CD4-positive, alpha-beta T cell treated with Interleukin-21 for 1 hour (primary cell): ENCODE results near the gene MBD3L2.
"Not testable (repeated sequence)": the region's sequence is repeated elsewhere in the genome, so short reads cannot be mapped to it uniquely, and the experiment has no call there.

Source experiments
- DNase-seq: peaks from one replicate; pipeline ENCODE4 v3.0.0-alpha.2; 2020

Gene MBD3L2

DNA sequence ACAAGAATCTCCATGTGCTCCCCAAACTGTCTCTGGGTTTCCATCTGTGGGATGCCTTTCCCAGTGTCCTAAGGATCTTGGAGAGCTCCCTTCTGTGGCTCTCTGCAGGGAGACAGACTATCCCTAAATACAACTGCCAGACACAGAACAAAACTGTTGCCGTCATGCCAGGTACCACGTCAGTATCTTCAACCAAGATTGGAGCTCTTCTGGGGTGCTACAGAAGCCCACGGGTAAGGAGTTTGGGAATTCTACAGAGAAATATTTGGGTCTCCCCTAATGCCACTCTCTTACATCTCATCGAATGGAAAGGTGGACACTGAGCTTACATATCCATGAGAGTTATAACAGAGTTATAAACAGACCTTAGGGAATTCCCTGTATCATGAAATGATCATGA, 14.2 kb downstream of the MBD3L2 start:
- no peak for DNase-seq

DNA sequence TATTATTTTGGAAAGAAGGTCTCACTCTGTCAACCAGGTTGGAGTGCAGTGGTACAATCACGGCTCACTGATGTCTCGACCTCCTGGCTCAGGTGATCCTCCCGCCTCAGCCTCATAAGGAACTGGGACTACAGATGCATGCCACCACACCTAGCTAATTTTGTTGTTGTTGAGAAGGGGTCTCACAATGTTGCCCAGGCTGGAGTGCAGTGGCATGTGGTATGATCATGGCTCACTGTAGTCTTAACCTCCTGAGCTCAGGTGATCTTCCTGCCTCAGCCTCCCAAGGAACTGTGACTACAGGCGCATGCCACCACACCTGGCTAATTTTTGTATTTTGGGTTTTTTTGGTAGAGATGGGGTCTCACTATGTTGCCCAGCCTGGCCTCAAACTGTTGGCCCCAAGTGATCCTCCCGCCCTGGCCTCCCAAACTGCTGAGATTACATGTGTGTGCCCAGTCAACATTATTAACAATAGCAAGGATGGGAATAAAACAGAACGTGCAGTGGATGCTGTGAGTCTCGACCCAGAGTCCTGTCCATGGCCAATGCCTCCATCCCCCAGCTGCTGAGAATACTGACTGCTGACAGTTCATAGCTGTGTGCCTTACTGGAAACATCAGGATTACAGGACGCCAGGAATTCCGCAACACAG, 14.8 kb downstream of the MBD3L2 start:
- no peak for DNase-seq

DNA sequence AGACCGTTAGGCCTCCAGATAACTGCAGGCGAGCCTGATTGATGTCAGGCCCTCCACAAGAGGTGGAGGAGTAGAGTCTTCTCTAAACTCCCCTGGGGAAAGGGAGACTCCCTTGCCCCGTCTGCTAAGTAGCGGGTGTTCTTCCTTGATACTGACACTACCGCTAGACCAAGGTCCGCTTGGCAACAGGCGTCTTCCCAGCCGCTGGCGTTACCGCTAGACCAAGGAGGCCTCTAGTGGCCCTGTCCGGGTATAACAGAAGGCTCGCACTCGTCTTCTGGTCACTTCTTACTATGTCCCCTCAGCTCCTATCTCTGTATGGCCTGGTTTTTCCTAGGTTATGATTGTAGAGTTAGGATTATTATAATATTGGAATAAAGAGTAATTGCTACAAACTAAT, 18.0 kb downstream of the MBD3L2 start:
- DNase-seq: not testable (repeated sequence)

DNA sequence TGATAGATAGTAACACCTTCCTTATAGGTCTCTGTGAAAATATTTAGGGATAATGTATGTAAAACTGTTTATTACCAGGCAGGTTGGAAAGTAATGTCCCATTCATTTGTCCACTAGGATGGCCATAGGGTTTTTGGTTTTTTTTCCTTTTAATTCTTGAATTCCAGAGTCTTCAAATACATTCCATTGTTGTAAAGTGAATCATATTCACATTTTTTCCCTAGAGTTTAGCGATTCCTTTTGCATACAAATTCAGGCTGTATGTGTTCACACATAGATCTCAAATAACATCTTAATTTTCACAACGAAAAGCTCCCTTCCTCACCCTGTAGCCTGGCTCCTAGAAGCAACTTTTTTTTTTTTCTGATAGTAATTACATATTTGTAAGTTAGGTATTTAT, 18.6 kb downstream of the MBD3L2 start:
- DNase-seq: no peak

DNA sequence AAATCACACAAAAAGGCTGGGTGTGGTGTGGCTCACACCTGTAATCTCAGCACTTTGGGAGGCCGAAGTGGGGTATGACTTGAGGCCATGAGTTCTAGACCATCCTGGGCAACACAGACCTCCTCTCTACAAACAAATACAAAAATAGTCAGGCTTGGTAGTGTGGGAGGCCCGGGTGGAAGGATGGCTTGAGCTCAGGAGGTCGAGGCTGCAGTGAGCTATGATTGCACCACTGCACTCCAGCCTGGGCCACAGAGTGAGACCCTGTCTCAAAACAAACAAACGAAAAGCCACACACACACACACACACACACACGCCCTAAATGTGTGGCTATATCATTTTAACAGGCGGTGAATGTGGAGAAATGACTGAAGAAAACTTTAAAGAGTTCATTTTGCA, 19.5 kb downstream of the MBD3L2 start:
- no peak for DNase-seq

DNA sequence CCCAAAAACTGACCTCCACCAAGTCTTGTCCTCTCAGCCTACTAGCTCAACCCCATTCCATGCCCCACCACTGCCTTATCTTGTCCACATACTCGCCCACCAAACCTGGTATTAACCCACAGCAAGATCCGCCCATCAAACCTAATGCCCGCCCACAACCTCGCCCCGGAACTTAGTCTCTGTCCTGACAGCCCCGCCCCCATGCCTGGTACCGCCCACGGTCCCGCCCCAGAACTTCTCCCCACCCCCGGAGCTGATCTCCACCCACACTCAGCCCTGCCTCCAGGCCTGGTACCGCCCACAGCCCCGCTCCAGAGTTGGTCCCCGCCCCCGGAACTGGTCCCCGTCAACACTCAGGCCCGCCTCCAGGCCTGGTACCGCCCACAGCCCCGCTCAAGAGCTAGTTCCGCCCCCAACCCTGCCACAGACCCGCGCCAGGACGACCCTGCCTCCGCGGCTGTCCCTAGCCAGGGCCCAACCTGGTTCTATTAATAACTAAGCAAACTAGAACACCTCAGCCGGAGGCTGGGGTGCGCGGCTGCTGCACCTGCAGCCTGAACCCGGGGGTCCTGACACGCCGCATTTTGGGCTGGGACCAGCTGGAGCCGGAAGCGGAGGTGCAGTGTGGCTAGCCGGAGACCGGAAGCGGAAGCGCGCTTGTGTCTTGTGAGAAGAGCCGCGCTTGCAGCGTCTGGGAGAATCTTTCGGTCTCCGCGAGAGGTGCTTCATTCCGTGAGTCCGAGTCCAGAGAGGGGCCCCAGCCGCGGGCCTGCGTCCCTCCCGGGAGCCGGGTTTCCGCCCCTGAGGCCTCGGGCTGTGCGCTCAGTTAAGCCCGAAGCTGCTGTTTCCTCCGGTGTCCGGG, 20.2 kb downstream of the MBD3L2 start, which contains the start of gene ZNF557:
Gene ZNF557 (plus strand): TSS at position 662 of the 862 bp plus-strand sequence. CDS start 5,372 bp downstream, outside the sequence.
- DNase-seq: peak; percentile 99

DNA sequence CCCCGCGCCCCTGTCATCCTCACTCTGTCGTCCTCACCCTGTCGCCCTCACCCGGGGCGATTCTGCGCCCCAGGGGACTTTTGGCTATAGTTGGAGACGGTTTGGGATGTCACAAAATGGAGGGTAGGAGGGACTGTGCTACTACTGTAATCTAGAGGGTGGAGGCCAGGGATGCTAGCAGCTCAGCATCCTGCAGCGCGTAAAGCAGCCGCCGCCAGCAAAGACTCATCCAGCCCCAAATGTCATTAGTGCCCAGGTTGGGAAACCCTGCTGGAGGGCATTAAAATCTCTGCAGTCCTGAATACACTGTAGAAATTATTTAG, 20.7 kb downstream of the MBD3L2 start:
- DNase-seq: no peak

DNA sequence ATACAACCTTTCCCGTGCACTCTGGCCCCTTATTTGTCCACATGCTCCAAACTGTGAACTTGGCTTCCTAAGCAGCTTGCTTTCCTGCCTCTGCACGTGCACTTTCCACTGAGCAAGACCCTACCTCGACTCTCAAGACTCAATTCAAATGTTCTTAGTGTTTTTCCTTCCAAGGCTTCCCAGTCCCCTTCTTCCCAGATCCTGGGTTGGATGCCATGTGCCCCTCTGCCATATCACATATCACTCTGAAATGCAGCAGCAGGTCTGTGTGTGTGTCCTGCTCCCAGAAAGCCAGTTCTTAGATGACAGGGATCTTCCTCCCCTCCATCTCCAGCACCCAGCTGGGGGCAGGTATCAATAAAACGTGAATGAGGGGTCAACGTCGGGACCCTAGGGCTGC, 23.4 kb downstream of the MBD3L2 start:
- DNase-seq: no peak

DNA sequence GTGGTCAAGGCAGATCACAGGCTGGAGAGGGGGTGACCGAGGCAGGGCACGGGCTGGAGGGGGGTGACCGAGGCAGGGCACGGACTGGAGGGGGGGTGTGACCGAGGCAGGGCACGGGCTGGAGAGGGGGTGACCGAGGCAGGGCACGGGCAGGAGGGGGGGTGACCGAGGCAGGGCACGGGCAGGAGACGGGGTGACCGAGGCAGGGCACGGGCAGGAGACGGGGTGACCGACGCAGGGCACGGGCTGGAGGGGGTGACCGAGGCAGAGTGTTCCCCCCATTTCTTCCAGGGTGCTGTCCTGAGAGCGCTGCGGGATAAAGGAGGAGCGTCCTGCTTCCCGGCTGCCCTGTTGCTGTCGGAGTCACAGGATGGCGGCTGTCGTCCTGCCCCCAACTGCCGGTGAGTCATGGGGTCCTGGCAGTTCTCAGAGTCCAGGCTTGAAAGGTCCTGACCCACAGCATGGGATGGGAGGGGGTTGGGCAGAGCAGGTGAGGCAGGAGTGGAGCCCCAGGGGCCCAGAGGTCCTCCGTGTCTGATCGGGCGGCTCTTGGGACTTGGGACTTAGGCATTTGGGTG, 25.7 kb downstream of the MBD3L2 start:
- no peak for DNase-seq

DNA sequence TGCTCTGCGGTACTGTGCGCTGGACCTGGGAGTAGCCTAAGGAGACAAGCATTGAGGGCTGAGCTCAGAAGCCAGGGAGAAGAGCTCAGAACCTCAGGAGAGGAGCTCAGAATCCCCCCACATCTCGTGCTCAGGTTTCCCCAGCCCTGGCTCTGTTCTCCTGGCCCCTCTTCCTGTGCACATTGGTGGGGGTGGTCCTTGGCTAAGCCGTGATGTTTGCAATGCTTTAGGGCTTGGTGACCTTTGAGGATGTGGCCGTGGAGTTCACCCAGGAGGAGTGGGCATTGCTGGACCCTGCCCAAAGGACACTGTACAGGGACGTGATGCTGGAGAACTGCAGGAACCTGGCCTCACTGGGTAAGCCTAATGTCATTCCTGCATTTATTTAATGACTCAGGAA, 27.0 kb downstream of the MBD3L2 start:
- no peak for DNase-seq

DNA sequence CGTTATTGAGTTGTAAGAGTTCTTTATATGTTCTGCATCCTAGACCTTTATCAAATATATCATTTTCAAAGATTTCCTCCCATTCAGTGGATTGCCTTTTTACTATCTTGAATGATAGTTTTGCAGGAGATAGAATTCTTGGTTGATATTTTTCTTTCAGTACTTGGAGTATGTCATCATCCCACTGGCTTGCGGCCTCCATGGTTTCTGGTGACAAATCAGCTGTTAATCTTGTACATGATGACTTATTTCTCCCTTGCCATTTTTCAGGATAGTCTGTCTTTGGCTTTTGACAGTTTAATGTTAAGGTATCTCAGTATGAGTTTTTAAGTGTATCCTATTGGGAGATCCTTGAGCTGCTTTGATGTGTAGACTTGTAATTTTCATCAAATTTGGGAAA, 28.9 kb downstream of the MBD3L2 start:
- DNase-seq: peak; percentile 4

DNA sequence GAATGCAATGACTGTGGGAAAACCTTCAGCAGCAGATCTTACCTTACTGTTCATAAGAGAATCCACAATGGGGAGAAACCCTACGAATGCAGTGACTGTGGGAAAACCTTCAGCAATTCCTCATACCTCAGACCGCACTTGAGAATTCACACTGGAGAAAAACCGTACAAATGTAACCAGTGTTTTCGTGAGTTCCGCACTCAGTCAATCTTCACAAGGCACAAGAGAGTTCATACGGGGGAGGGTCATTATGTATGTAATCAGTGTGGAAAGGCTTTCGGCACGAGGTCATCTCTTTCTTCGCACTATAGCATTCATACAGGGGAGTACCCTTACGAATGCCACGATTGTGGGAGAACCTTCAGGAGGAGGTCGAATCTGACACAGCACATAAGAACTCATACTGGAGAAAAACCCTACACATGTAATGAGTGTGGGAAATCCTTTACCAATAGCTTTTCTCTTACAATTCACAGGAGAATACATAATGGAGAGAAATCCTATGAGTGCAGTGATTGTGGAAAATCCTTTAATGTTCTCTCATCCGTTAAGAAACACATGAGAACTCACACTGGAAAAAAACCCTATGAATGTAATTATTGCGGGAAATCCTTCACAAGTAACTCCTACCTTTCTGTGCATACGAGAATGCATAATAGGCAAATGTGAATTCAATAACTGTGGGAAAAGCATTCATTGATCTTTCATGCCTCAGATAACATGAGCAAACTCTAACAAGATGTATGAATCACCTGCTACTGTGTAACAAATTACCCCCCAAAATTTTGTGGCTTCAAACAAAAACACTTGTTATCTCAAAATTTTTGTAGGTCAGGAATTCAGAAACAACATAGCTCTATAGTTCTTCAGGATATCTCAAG, 34.2 kb downstream of the MBD3L2 start:
- DNase-seq: no peak

DNA sequence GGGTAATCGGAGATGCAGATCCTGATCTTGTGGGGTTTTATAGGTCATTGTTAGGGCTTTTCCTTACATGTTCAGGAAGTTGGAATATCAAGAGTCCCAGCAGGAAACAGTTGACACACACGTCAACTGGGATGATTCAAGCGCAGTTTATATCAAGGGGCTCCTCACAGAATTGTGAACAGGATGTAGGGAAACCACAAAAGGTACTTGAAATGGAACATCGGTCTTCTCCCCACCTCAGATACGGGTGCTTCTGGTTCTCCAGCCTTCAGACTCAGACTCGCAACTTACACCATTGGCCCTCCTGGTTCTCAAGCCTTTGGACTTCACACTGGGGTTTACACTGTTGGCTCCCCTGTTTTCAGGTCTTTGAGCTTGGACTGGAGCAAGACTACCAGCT, 39.9 kb downstream of the MBD3L2 start:
- no peak for DNase-seq

DNA sequence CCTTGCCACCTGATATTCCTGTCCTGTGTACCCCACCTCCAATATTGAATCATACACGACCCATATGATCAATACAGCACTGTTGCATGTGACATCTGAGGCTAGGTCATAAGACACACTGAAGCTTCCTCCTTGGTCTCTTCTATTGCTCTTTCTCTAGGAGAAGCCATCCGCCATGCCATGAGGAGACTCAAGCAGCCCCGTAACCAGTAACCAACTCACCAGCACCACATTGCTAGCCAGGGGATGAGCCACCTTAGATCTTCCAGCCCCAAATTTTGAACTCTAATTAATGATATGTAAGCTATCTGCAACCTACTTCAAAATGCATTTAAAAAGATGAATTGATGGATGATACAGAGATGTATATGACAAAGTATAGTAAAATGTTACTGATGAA, 49.0 kb downstream of the MBD3L2 start:
- DNase-seq: no peak

DNA sequence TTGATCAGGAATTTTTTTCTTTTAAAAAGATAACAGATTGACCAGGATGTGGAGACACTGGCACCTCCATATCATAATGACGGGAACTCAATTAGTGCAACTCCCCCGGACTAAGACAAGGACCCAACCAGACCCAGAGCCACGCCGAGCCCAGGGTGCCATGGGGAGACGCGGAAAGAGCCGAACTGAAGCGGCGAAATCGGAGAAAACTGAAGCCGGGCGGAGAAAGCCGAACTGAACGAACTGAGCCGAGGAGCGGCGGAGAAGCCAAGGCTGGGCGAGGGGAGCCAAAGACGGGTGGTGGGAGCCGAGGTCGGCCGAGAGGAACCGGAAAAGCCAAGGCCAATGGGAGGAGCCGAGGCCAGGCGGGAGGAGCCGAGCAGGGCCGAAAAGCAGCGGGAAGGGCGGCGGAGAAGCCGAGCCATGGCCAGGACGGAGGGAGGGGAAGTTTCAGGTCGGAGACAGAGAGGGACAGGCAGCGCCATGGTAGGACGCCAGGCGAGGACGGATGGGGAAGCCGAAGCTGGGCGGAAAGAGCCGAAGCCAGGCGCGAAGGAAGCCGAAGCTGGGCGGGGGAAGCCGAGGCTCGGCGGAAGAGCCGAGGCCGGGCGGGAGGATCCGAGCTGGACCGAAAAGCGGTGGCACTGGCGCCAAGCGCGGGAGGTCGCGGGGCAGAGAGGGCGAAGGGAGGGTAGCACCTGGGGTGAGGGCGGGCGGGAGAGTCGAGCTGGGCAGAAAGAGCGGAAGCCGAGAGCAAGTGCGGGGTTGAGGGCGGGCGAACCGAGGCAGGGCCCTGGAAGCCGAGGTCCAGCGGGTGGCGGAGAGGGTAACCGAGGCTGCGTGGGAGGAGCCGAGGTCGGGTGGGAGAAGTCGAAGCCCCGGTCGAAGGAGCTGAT, 49.8 kb downstream of the MBD3L2 start:
- DNase-seq: peak; percentile 90

DNA sequence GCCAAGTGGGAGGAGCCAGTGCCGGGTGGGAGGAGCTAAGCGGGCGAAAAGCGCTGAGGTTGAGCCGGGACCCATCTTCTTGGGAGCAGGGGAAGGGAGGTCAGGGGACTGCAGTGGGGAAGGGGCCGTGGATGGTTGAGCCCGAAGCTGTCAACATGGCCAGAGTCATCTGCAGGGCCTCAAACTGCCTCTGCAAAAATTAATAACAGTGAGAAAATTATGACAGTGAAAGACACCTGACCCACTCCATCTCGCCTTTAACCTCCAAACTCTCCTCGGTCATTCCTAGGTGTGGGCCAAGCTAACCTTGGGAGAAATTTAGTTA, 50.4 kb downstream of the MBD3L2 start:
- DNase-seq: no peak
